Adipocyte (in vitro differentiated cells): Measurements from ENCODE around the gene ATG7.
A peak's percentile ranks its signal among the peaks of the same experiment; 100 is the strongest.

ENCODE experiments used
- DNase-seq: peaks from one replicate; pipeline ENCODE4 v3.0.0-alpha.2; 2015; ENCODE audit warnings: low read depth
- H3K27me3 ChIP-seq: replicated peaks from 2 replicates; pipeline ENCODE4 v1.7.0; 2013; ENCODE audit warnings: mild to moderate bottlenecking, low read length, moderate library complexity; ENCODE audit not compliant: control insufficient read depth, insufficient read depth
- H3K36me3 ChIP-seq: 2 replicates; pipeline ENCODE4 v1.7.0; 2013; ENCODE audit warnings: low read length, mild to moderate bottlenecking, moderate library complexity; ENCODE audit not compliant: control insufficient read depth, insufficient read depth, severe bottlenecking
- H3K4me1 ChIP-seq: 2 replicates; pipeline ENCODE4 v1.7.0; 2013; ENCODE audit warnings: mild to moderate bottlenecking, low read length, moderate library complexity; ENCODE audit not compliant: control insufficient read depth, insufficient read depth
- H3K4me3 ChIP-seq: 2 replicates; pipeline ENCODE4 v1.7.0; 2013; ENCODE audit warnings: mild to moderate bottlenecking, low read length, moderate library complexity
- H3K9ac ChIP-seq: 2 replicates; pipeline ENCODE4 v1.7.0; 2013; ENCODE audit warnings: mild to moderate bottlenecking, low read length, moderate library complexity
- H3K9me3 ChIP-seq: 2 replicates; pipeline ENCODE4 v1.7.0; 2013; ENCODE audit warnings: mild to moderate bottlenecking, low read length, moderate library complexity; ENCODE audit not compliant: control insufficient read depth

Gene ATG7

GRCh38 chr3:11535243-11535960 is 263.2 kb downstream of the ATG7 start:
- H3K4me1 ChIP-seq: peaks cover 20% of the 10 kb centered on the region
- no peaks in the 10 kb centered on the region for H3K9me3 ChIP-seq
- no peaks in the 10 kb centered on the region for H3K27me3 ChIP-seq
- no peak for DNase-seq
- H3K4me3 ChIP-seq: no peak overlapping the region
- H3K36me3 ChIP-seq: no peaks in the 10 kb centered on the region
- no peak overlapping the region for H3K9ac ChIP-seq

- Histone ChIP-seq H3K27me3 (no peaks in the 10 kb centered on the region), H3K36me3 (no peaks in the 10 kb centered on the region), H3K4me1 (peaks cover 12% of the 10 kb centered on the region), H3K9ac (no peak overlapping the region), H3K9me3 (no peaks in the 10 kb centered on the region), H3K4me3 (no peak overlapping the region)
- DNase-seq: no peak
These were observed 264.1 kb downstream of the ATG7 start for GRCh38 chr3:11536132-11536935.

GRCh38 chr3:11536936-11537612 is 264.9 kb downstream of the ATG7 start:
- H3K4me3 ChIP-seq: no peak overlapping the region
- H3K27me3 ChIP-seq: no peaks in the 10 kb centered on the region
- no peak overlapping the region for H3K9ac ChIP-seq
- peaks cover 12% of the 10 kb centered on the region for H3K4me1 ChIP-seq
- no peak for DNase-seq
- no peaks in the 10 kb centered on the region for H3K36me3 ChIP-seq
- H3K9me3 ChIP-seq: no peaks in the 10 kb centered on the region

- Histone ChIP-seq H3K9ac (no peak overlapping the region), H3K27me3 (no peaks in the 10 kb centered on the region), H3K4me1 (peaks cover 7% of the 10 kb centered on the region), H3K36me3 (no peaks in the 10 kb centered on the region), H3K9me3 (no peaks in the 10 kb centered on the region), H3K4me3 (no peak overlapping the region)
- DNase-seq: no peak
These were observed 266.4 kb downstream of the ATG7 start for GRCh38 chr3:11538581-11538980.

GRCh38 chr3:11539218-11539617 is 267.0 kb downstream of the ATG7 start:
- no peaks in the 10 kb centered on the region for H3K36me3 ChIP-seq
- H3K4me3 ChIP-seq: no peak overlapping the region
- H3K9ac ChIP-seq: no peak overlapping the region
- no peaks in the 10 kb centered on the region for H3K27me3 ChIP-seq
- H3K4me1 ChIP-seq: peaks cover 4% of the 10 kb centered on the region
- H3K9me3 ChIP-seq: no peaks in the 10 kb centered on the region
- DNase-seq: no peak

- peaks cover 9% of the 10 kb centered on the region for H3K4me1 ChIP-seq
- no peak for DNase-seq
- no peak overlapping the region for H3K9ac ChIP-seq
- H3K36me3 ChIP-seq: no peaks in the 10 kb centered on the region
- H3K27me3 ChIP-seq: no peaks in the 10 kb centered on the region
- H3K4me3 ChIP-seq: no peak overlapping the region
- no peaks in the 10 kb centered on the region for H3K9me3 ChIP-seq
These were observed 267.5 kb downstream of the ATG7 start for GRCh38 chr3:11539677-11540076.

GRCh38 chr3:11541321-11542303 is 269.4 kb downstream of the ATG7 start:
- DNase-seq: no peak
- Histone ChIP-seq H3K4me1 (peaks cover 20% of the 10 kb centered on the region), H3K36me3 (no peaks in the 10 kb centered on the region), H3K27me3 (no peaks in the 10 kb centered on the region), H3K9ac (no peak overlapping the region), H3K4me3 (no peak overlapping the region), H3K9me3 (no peaks in the 10 kb centered on the region)

GRCh38 chr3:11542551-11542950 is 270.4 kb downstream of the ATG7 start:
- no peak for DNase-seq
- Histone ChIP-seq H3K27me3 (no peaks in the 10 kb centered on the region), H3K36me3 (no peaks in the 10 kb centered on the region), H3K9ac (no peak overlapping the region), H3K4me3 (no peak overlapping the region), H3K9me3 (peaks cover 6% of the 10 kb centered on the region), H3K4me1 (peaks cover 20% of the 10 kb centered on the region)

GRCh38 chr3:11543141-11543947 is 271.1 kb downstream of the ATG7 start:
- DNase-seq: no peak
- H3K27me3 ChIP-seq: no peaks in the 10 kb centered on the region
- no peaks in the 10 kb centered on the region for H3K36me3 ChIP-seq
- peaks cover 6% of the 10 kb centered on the region for H3K9me3 ChIP-seq
- H3K4me3 ChIP-seq: no peak overlapping the region
- peaks cover 21% of the 10 kb centered on the region for H3K4me1 ChIP-seq
- H3K9ac ChIP-seq: no peak overlapping the region

GRCh38 chr3:11543948-11544387 is 271.8 kb downstream of the ATG7 start:
- DNase-seq: no peak

More at GRCh38 chr3:11543948-11544387, 271.8 kb downstream of the ATG7 start:
- Histone ChIP-seq H3K4me3 (no peak overlapping the region), H3K4me1 (peaks cover 28% of the 10 kb centered on the region), H3K36me3 (no peaks in the 10 kb centered on the region), H3K9me3 (peaks cover 6% of the 10 kb centered on the region), H3K27me3 (no peaks in the 10 kb centered on the region), H3K9ac (peak overlapping the region; percentile 87)
